Measurements from ENCODE around the gene CBR3.
"Not testable (repeated sequence)": the region's sequence is repeated elsewhere in the genome, so short reads cannot be mapped to it uniquely, and the experiment has no call there.

The CBR3 gene

GRCh38 chr21:36134803-36135390 lies at the start of gene CBR3:
CBR3 (plus strand) TSS chr21:36135079; CDS start chr21:36135193, 114 bp downstream.
- Mint-ChIP-seq H3K9me3 (no peaks in the 10 kb centered on the region), H3K27me3 (peaks cover 11% of the 10 kb centered on the region), H3K4me1 (peaks cover 52% of the 10 kb centered on the region), H3K36me3 (peaks cover 29% of the 10 kb centered on the region), H3K27ac (peak within 1 kb of the TSS; percentile 97), H3K4me3 (peak within 1 kb of the TSS; percentile 89)
- DNase-seq: peak; percentile 75
- CTCF ChIA-PET: interaction anchor here (1.4 to 1.5 kb wide), 2 partner anchors 9 to 18 kb away, joined by 4 to 5 read pairs; no protein-coding TSS in a partner anchor

- no peaks in the 10 kb centered on the region for H3K9me3 Mint-ChIP-seq
- peaks cover under 1% of the 10 kb centered on the region for H3K27me3 Mint-ChIP-seq
- peaks cover 11% of the 10 kb centered on the region for H3K4me1 Mint-ChIP-seq
- no peak overlapping the region for H3K4me3 Mint-ChIP-seq
- DNase-seq: no peak
- no peak overlapping the region for H3K27ac Mint-ChIP-seq
- CTCF ChIA-PET: interaction anchor here (1.0 to 1.1 kb wide), 2 partner anchors 14 to 16 kb away, joined by 3 read pairs; no protein-coding TSS in a partner anchor
- no peaks in the 10 kb centered on the region for H3K36me3 Mint-ChIP-seq
Measured at GRCh38 chr21:36087362-36088138, 47.3 kb upstream of the CBR3 start.

GRCh38 chr21:36089946-36090345 lies 44.9 kb upstream of the CBR3 start:
- CTCF ChIA-PET: interaction anchor here (0.7 kb wide), 1 partner anchor 162 kb away, joined by 3 read pairs; no protein-coding TSS in a partner anchor
- no peak overlapping the region for H3K4me3 Mint-ChIP-seq
- peaks cover 14% of the 10 kb centered on the region for H3K27me3 Mint-ChIP-seq
- H3K36me3 Mint-ChIP-seq: no peaks in the 10 kb centered on the region
- H3K27ac Mint-ChIP-seq: no peak overlapping the region
- no peak for DNase-seq
- peaks cover 12% of the 10 kb centered on the region for H3K9me3 Mint-ChIP-seq
- peaks cover 11% of the 10 kb centered on the region for H3K4me1 Mint-ChIP-seq

- no peaks in the 10 kb centered on the region for H3K4me1 Mint-ChIP-seq
- peaks cover 29% of the 10 kb centered on the region for H3K27me3 Mint-ChIP-seq
- peaks cover 16% of the 10 kb centered on the region for H3K9me3 Mint-ChIP-seq
- DNase-seq: no peak
- H3K27ac Mint-ChIP-seq: no peak overlapping the region
- H3K4me3 Mint-ChIP-seq: no peak overlapping the region
- CTCF ChIA-PET: no interaction called here
- no peaks in the 10 kb centered on the region for H3K36me3 Mint-ChIP-seq
Measured at GRCh38 chr21:36092681-36093080, 42.2 kb upstream of the CBR3 start.

- Mint-ChIP-seq H3K4me3 (no peak overlapping the region), H3K4me1 (no peaks in the 10 kb centered on the region), H3K27ac (no peak overlapping the region), H3K27me3 (peaks cover 29% of the 10 kb centered on the region), H3K9me3 (peaks cover 16% of the 10 kb centered on the region), H3K36me3 (no peaks in the 10 kb centered on the region)
- CTCF ChIA-PET: no interaction called here
- DNase-seq: no peak
Measured at GRCh38 chr21:36093512-36093911, 41.4 kb upstream of the CBR3 start.

- DNase-seq: no peak
- H3K4me1 Mint-ChIP-seq: no peaks in the 10 kb centered on the region
- peaks cover 16% of the 10 kb centered on the region for H3K9me3 Mint-ChIP-seq
- no peak overlapping the region for H3K4me3 Mint-ChIP-seq
- H3K27ac Mint-ChIP-seq: no peak overlapping the region
- H3K36me3 Mint-ChIP-seq: no peaks in the 10 kb centered on the region
- CTCF ChIA-PET: interaction anchor here (0.7 kb wide), 1 partner anchor 227 kb away, joined by 3 read pairs; no protein-coding TSS in a partner anchor
- H3K27me3 Mint-ChIP-seq: peaks cover 29% of the 10 kb centered on the region
Measured at GRCh38 chr21:36096398-36097290, 38.2 kb upstream of the CBR3 start.

GRCh38 chr21:36097427-36098181 lies 37.3 kb upstream of the CBR3 start:
- no peak for DNase-seq
- Mint-ChIP-seq H3K27me3 (peaks cover 28% of the 10 kb centered on the region), H3K4me3 (no peak overlapping the region), H3K27ac (no peak overlapping the region), H3K36me3 (no peaks in the 10 kb centered on the region), H3K9me3 (peaks cover 16% of the 10 kb centered on the region), H3K4me1 (no peaks in the 10 kb centered on the region)
- CTCF ChIA-PET: no interaction called here

GRCh38 chr21:36098182-36098532 lies 36.7 kb upstream of the CBR3 start:
- CTCF ChIA-PET: no interaction called here
- Mint-ChIP-seq H3K4me1 (no peaks in the 10 kb centered on the region), H3K27ac (no peak overlapping the region), H3K36me3 (no peaks in the 10 kb centered on the region), H3K9me3 (peaks cover 13% of the 10 kb centered on the region), H3K4me3 (no peak overlapping the region), H3K27me3 (peaks cover 23% of the 10 kb centered on the region)
- DNase-seq: no peak

- Mint-ChIP-seq H3K9me3 (peaks cover 7% of the 10 kb centered on the region), H3K4me1 (no peaks in the 10 kb centered on the region), H3K27ac (no peak overlapping the region), H3K4me3 (no peak overlapping the region), H3K27me3 (peaks cover 15% of the 10 kb centered on the region), H3K36me3 (no peaks in the 10 kb centered on the region)
- CTCF ChIA-PET: no interaction called here
- DNase-seq: no peak
Measured at GRCh38 chr21:36099000-36099399, 35.9 kb upstream of the CBR3 start.

- H3K27me3 Mint-ChIP-seq: peaks cover 23% of the 10 kb centered on the region
- H3K4me1 Mint-ChIP-seq, CTCF ChIA-PET, H3K9me3 Mint-ChIP-seq, H3K36me3 Mint-ChIP-seq, DNase-seq, H3K27ac Mint-ChIP-seq, H3K4me3 Mint-ChIP-seq: not testable (repeated sequence)
Measured at GRCh38 chr21:36099695-36100211, 35.1 kb upstream of the CBR3 start.

GRCh38 chr21:36100971-36101641 lies 33.8 kb upstream of the CBR3 start:
- CTCF ChIA-PET: interaction anchor here (1.2 to 1.8 kb wide), 3 partner anchors 12 to 73 kb away, joined by 3 to 8 read pairs (median 3); no protein-coding TSS in a partner anchor
- H3K4me1 Mint-ChIP-seq: peaks cover 4% of the 10 kb centered on the region
- no peak for DNase-seq
- H3K27me3 Mint-ChIP-seq: peaks cover 27% of the 10 kb centered on the region
- no peaks in the 10 kb centered on the region for H3K36me3 Mint-ChIP-seq
- H3K9me3 Mint-ChIP-seq: peaks cover 4% of the 10 kb centered on the region
- H3K4me3 Mint-ChIP-seq: no peak overlapping the region
- no peak overlapping the region for H3K27ac Mint-ChIP-seq

GRCh38 chr21:36103434-36103833 lies 31.4 kb upstream of the CBR3 start:
- Mint-ChIP-seq H3K4me3 (no peak overlapping the region), H3K36me3 (no peaks in the 10 kb centered on the region), H3K27me3 (peaks cover 39% of the 10 kb centered on the region), H3K27ac (no peak overlapping the region), H3K9me3 (peaks cover 4% of the 10 kb centered on the region), H3K4me1 (peaks cover 4% of the 10 kb centered on the region)
- CTCF ChIA-PET: interaction anchor here (0.8 to 2.3 kb wide), 3 partner anchors 16 to 44 kb away, joined by 3 to 7 read pairs (median 3); partner anchors contain the start of gene SETD4
- DNase-seq: no peak

All from activated naive CD4-positive, alpha-beta T cell treated with anti-CD3 and anti-CD28 coated beads, Interleukin-2, amount 10 ng/mL, durations not matched to agents 7 days and 5 days (primary cell).